SKM-1 treated with dmso at 0.1 percent for 144 hours (cell line): ENCODE measurements around the gene CALN1.
"Not testable (repeated sequence)": the region's sequence is repeated elsewhere in the genome, so short reads cannot be mapped to it uniquely, and the experiment has no call there.

ENCODE experiments used
- DNase-seq: peaks from one replicate; lab custom pipeline; 2025; ENCODE audit not compliant: unreplicated experiment; lab: John Stamatoyannopoulos, UW

CALN1 gene

DNA sequence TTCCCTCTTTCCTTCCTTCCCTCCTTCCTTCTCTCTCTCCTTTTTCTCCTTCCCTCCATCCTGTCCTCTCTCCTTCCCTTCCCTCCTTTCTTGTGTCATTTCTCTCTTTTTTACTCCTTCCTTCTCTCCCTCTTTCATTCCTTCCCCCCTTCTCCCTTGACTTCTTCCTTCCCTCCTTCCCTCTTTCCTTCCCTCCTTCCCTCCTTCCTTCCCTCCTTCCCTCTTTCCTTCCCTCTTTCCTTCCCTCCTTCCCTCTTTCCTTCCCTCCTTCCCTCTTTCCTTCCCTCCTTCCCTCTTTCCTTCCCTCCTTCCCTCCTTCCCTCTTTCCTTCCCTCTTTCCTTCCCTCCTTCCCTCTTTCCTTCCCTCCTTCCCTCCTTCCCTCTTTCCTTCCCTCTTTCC lies 203.1 kb downstream of the CALN1 start:
- DNase-seq: not testable (repeated sequence)

- DNase-seq: no peak
Measured at GRCh38 chr7:72196176-72196575, 216.0 kb downstream of the CALN1 start.

GRCh38 chr7:72190919-72191318 lies 221.2 kb downstream of the CALN1 start:
- no peak for DNase-seq

DNA sequence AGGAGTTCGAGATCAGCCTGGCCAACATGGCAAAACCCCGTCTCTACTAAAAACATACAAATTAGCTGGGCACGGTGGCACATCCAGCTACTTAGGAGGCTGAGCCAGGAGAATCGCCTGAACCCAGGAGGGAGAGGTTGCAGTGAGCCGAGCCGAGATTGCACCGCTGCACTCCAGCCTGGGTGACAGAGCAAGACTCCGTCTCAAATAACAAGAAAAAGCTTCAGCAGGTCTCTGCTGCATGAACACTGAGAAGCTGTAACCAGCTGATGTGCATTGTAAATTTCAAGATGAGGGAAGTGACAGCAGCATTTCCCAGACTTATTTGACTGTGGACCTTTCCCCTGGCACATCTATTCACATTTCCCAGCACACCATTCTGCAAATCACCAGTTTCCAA lies 222.0 kb downstream of the CALN1 start:
- DNase-seq: no peak

GRCh38 chr7:72187179-72187578 lies 225.0 kb downstream of the CALN1 start:
- no peak for DNase-seq

GRCh38 chr7:72183835-72184234 lies 228.3 kb downstream of the CALN1 start:
- no peak for DNase-seq

GRCh38 chr7:72182036-72182435 lies 230.1 kb downstream of the CALN1 start:
- DNase-seq: no peak

DNA sequence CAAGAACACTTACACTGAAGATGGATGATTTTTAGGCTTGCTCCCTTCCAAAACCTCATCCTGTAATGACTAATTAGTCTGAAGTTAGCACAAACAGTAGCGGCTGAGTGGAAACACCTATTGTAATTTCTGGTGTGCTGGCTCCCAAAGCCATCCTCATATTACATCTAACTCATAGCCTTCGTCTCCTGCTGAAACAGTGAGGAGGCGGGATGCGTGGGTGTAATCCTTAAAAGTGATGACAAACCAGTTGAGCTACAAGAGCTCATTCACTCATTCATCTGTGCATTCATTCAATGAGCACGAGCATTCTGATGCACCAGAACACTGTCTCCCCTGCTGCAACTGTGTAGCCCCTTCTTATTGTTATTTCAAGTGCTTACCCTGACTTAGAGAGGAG lies 235.3 kb downstream of the CALN1 start:
- no peak for DNase-seq

GRCh38 chr7:72170475-72170874 lies 241.7 kb downstream of the CALN1 start:
- no peak for DNase-seq

GRCh38 chr7:72163271-72163670 lies 248.9 kb downstream of the CALN1 start:
- DNase-seq: no peak

- no peak for DNase-seq
Measured at GRCh38 chr7:72161534-72161933, 250.6 kb downstream of the CALN1 start.

GRCh38 chr7:72159911-72160310 lies 252.2 kb downstream of the CALN1 start:
- DNase-seq: no peak

GRCh38 chr7:72156671-72157070 lies 255.5 kb downstream of the CALN1 start:
- DNase-seq: no peak

DNA sequence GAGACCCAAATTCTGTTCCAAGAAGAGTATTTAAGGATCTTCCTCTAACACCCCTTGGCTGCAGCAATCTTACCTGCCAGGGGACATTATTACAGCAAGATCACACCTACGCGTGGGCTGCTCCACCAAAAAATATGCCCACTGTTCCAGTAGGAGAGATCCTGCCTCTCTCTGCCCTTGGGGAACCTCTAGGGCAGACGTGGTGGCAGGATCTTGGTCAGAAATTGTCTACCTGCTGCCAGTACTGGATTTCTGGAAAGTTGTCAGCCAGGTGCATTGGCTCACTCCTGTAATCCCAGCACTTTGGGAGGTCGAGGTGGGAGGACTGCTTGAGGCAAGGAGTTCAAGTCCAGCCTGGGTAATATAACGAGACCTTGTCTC lies 259.0 kb downstream of the CALN1 start:
- no peak for DNase-seq

- no peak for DNase-seq
Measured at GRCh38 chr7:72152161-72153131, 259.7 kb downstream of the CALN1 start.

- DNase-seq: no peak
Measured at GRCh38 chr7:72140566-72140965, 271.6 kb downstream of the CALN1 start.

DNA sequence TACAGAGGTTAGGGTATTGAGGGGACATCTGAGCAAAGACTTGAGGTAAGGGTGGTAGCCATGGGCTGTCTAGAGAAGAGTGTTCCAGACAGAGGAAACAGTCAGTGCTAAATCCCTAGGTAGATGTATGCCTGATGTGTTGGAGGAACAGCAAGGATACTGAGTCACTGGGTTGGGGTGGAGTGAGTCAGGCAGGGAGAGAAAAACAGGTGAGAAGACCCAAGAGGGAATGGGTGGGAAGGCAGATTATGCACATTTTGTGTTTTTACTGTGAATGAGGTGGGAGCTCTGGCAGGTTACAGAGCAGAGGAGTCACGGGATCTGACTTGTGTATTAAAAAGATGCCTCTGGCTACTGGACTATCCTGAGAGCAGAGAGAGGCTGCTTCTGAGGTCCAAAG lies 285.0 kb downstream of the CALN1 start:
- no peak for DNase-seq

DNA sequence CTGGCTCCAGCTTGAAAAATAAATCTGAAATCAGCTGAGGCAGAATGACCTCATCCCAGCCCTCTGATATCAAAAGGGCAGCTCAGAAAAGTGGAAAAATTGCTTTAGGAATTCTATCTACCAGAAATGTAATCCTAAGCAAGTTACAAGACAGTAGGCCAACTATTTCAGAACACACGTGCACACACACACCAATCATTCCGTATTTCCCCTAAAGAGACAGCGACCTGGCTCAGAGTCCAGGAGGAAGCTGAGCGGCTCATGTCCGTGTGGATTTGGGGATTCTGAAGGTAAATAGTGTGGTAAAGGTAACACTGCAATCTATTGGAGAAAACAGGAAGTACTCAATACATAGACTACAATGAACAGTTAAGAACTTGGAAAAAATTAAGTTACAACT lies 288.2 kb downstream of the CALN1 start:
- DNase-seq: no peak

GRCh38 chr7:72118366-72118765 lies 293.8 kb downstream of the CALN1 start:
- no peak for DNase-seq

DNA sequence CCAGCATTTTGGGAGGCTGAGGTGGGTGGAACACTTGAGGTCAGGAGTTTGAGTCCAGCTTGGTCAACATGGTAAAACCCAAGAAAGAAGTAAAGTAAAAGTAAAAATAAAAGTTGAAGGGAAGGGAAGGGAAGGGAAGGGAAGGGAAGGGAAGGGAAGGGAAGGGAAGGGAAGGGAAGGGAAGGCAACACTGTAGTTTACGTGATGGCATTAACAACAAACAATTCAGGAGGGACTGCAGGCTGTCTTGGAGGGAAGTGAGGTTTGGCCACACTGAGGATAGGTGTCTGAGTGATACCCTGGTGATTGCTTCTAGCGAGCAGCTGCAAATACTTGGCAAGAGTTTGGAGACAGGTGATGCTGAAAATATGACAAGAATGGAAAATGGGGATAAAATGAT lies 298.0 kb downstream of the CALN1 start:
- no peak for DNase-seq

- no peak for DNase-seq
Measured at GRCh38 chr7:72112992-72113391, 299.1 kb downstream of the CALN1 start.

- no peak for DNase-seq
Measured at GRCh38 chr7:72112530-72112929, 299.6 kb downstream of the CALN1 start.

- DNase-seq: no peak
Measured at GRCh38 chr7:72111086-72111485, 301.1 kb downstream of the CALN1 start.
